ENCODE measurements around the gene TASOR2.

Gene TASOR2

DNA sequence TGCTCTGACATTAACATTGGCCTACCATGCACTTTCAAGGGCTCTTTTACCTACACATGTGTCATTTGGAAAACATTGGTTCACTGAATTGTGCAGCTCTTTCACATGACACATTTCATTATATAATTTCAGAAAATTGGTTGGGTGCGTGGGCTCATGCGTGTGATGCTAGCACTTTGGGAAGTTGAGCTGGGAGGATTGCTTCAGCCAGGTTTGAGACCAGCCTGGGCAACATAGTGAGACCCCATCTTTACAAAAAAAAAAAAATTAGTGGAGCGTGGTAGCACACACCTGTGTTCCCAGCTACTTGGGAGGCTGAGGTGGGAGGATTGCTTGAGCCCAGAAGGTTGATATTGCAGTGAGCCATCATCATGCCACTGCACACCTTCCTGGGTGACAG lies 3.9 kb downstream of the TASOR2 start:
- H4K20me1 ChIP-seq (ENCODE audit: insufficient read depth, low read length) = peaks cover 29% of the 10 kb centered on the region
- no peaks in the 10 kb centered on the region for H3K9me3 ChIP-seq (replicated peaks; ENCODE audit: insufficient read depth, low read length)
- no peaks in the 10 kb centered on the region for H3K36me3 ChIP-seq (replicated peaks; ENCODE audit: insufficient read depth, low read length)
- peaks cover 5% of the 10 kb centered on the region for H3K4me1 ChIP-seq (ENCODE audit: low read length)
- no peak overlapping the region for H2AFZ ChIP-seq (ENCODE audit: low read length)
- H3K4me2 ChIP-seq (ENCODE audit: low read depth, low read length) = no peak overlapping the region
- TF ChIP-seq EZH2 (optimal IDR thresholded peaks at IDR 0.05; ENCODE audit: low read depth, low read length) (no peak), CTCF (IDR thresholded peaks at IDR 0.05; ENCODE audit: low read length) (no peak), EZH2phosphoT487 (IDR thresholded peaks at IDR 0.05; ENCODE audit: low read length) (no peak)
- H3K27me3 ChIP-seq (replicated peaks; ENCODE audit: insufficient read depth, low read length) = no peaks in the 10 kb centered on the region
- no peak overlapping the region for H3K27ac ChIP-seq (ENCODE audit: low read length)
- H3K79me2 ChIP-seq (ENCODE audit: low read length) = peaks cover 89% of the 10 kb centered on the region
- no peak overlapping the region for H3K9ac ChIP-seq (ENCODE audit: low read length)
- no peak overlapping the region for H3K4me3 ChIP-seq (ENCODE audit: low read length)
- H3F3A ChIP-seq (ENCODE audit: insufficient read depth, low read length) = peaks cover 10% of the 10 kb centered on the region; the same call in 1 of the 2 replicates
- H3K9me2 ChIP-seq (replicated peaks; ENCODE audit: insufficient read depth, low read length) = no peaks in the 10 kb centered on the region
- no peak for DNase-seq

DNA sequence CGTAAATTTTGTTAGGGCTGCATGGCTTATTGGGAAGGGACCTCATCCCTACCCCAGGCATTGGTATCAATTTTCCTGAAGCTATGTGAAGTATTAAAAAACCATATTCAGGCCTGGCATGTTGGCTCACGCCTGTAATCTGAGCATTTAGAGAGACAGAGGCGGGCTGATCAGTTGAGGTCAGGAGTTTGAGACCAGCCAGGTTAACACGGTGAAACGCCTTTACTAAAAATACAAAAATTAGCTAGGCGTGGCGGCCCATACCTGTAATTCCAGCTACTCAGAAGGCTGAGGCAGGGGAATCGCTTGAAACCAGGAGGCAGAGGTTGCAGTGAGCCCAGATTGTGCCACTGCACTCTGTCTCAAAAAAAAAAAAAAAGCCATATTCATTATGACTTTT lies 7.1 kb downstream of the TASOR2 start:
- H2AFZ ChIP-seq (ENCODE audit: low read length) = no peak overlapping the region
- no peaks in the 10 kb centered on the region for H3K27me3 ChIP-seq (replicated peaks; ENCODE audit: insufficient read depth, low read length)
- H3K4me1 ChIP-seq (ENCODE audit: low read length) = no peaks in the 10 kb centered on the region
- H3K27ac ChIP-seq (ENCODE audit: low read length) = no peak overlapping the region
- H3K9ac ChIP-seq (ENCODE audit: low read length) = no peak overlapping the region
- H3K4me3 ChIP-seq (ENCODE audit: low read length) = no peak overlapping the region
- no peaks in the 10 kb centered on the region for H3F3A ChIP-seq (ENCODE audit: insufficient read depth, low read length)
- no peaks in the 10 kb centered on the region for H3K9me3 ChIP-seq (replicated peaks; ENCODE audit: insufficient read depth, low read length)
- peaks cover 100% of the 10 kb centered on the region for H3K79me2 ChIP-seq (ENCODE audit: low read length)
- H3K9me2 ChIP-seq (replicated peaks; ENCODE audit: insufficient read depth, low read length) = no peaks in the 10 kb centered on the region
- H3K4me2 ChIP-seq (ENCODE audit: low read depth, low read length) = no peak overlapping the region
- TF ChIP-seq EZH2phosphoT487 (IDR thresholded peaks at IDR 0.05; ENCODE audit: low read length) = no peak
- TF ChIP-seq EZH2 (optimal IDR thresholded peaks at IDR 0.05; ENCODE audit: low read depth, low read length) = no peak
- TF ChIP-seq CTCF (IDR thresholded peaks at IDR 0.05; ENCODE audit: low read length) = no peak
- peaks cover 44% of the 10 kb centered on the region for H4K20me1 ChIP-seq (ENCODE audit: insufficient read depth, low read length)
- H3K36me3 ChIP-seq (replicated peaks; ENCODE audit: insufficient read depth, low read length) = no peaks in the 10 kb centered on the region
- DNase-seq = no peak

DNA sequence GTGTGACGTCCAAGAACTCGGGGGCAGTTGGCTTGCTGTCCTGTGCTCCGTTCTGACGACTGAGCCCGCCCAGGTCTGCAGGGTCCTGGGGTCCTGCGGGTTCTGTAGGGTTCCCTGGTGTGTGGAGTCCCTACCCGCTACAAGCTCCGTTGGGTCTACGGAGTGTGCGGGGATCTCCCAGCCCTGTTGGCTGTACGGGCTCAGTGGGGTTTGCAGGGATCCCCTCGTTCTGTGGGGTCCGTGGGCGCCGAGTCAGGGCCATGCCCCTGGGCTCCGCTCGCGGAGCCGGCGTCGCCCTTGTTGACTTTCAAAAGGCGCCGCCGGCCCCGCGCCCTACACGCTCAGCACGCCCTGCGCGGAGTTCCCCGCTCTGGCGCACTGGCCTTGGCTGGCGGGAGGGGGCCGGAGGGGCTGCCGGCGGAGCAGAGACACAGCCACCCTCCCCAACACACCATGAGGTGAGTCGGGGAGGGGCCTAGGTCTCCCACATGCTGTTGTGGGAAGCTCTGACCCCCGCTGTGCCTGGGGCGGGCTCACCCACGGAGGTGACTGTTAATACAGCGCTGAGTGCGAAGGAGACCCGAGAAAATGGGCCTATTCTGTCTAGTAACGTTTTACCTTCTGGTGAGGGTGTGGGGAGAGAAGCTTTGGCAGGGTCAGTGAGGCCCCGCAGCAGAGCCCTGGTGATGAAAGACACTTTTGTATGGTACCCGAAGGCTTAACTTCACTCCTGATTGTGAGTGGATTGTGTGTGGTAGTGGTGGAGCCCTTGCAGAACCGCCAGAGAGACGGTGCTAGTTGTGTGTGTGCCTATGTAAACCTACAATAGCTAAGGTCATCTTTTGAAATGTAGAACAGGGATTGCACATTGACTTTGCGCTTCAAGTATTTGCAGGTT lies 8.1 kb downstream of the TASOR2 start:
- TF ChIP-seq CTCF (IDR thresholded peaks at IDR 0.05; ENCODE audit: low read length) (no peak), EZH2 (optimal IDR thresholded peaks at IDR 0.05; ENCODE audit: low read depth, low read length) (no peak), EZH2phosphoT487 (IDR thresholded peaks at IDR 0.05; ENCODE audit: low read length) (no peak)
- H2AFZ ChIP-seq (ENCODE audit: low read length) = no peak overlapping the region
- no peaks in the 10 kb centered on the region for H3F3A ChIP-seq (ENCODE audit: insufficient read depth, low read length)
- peaks cover 43% of the 10 kb centered on the region for H4K20me1 ChIP-seq (ENCODE audit: insufficient read depth, low read length)
- H3K9ac ChIP-seq (ENCODE audit: low read length) = no peak overlapping the region
- no peaks in the 10 kb centered on the region for H3K9me2 ChIP-seq (replicated peaks; ENCODE audit: insufficient read depth, low read length)
- no peak overlapping the region for H3K27ac ChIP-seq (ENCODE audit: low read length)
- H3K4me1 ChIP-seq (ENCODE audit: low read length) = no peaks in the 10 kb centered on the region
- no peaks in the 10 kb centered on the region for H3K36me3 ChIP-seq (replicated peaks; ENCODE audit: insufficient read depth, low read length)
- no peaks in the 10 kb centered on the region for H3K9me3 ChIP-seq (replicated peaks; ENCODE audit: insufficient read depth, low read length)
- no peak overlapping the region for H3K4me3 ChIP-seq (ENCODE audit: low read length)
- H3K79me2 ChIP-seq (ENCODE audit: low read length) = peaks cover 100% of the 10 kb centered on the region
- H3K4me2 ChIP-seq (ENCODE audit: low read depth, low read length) = no peak overlapping the region
- DNase-seq = no peak
- no peaks in the 10 kb centered on the region for H3K27me3 ChIP-seq (replicated peaks; ENCODE audit: insufficient read depth, low read length)

Data from MM.1S (cell line).